HG03066 (cell line): Measurements from ENCODE around the gene GPR37L1.
A peak's percentile ranks its signal among the peaks of the same experiment; 100 is the strongest.

Experiments
- ATAC-seq: cut with Tn5 transposase; IDR thresholded peaks from one replicate; pipeline ENCODE4 v1.9.1; 2021; ENCODE audit warnings: low read depth; ENCODE audit not compliant: unreplicated experiment

The GPR37L1 gene

DNA sequence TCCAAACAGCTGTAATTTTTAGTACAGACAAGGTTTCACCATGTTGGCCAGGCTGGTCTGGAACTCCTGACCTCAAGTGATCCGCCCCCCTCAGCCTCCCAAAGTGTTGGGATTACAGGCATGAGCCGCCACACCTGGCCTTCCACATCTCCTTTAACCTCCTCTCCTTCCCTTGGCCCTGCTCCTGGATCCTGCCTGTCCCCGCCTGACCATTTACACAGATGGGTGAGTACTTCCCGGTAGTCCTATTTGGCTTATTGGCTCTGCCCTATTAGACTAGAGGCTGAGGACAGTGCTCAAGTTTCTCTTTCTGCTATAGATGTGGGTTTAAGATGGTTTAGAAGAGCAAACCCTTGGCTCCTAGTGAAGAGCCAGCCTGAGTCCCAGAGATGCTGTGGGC is 30.6 kb downstream of the GPR37L1 start:
- ATAC-seq: no peak

- ATAC-seq: no peak
Measured at GRCh38 chr1:202154148-202154765, 31.5 kb downstream of the GPR37L1 start.

DNA sequence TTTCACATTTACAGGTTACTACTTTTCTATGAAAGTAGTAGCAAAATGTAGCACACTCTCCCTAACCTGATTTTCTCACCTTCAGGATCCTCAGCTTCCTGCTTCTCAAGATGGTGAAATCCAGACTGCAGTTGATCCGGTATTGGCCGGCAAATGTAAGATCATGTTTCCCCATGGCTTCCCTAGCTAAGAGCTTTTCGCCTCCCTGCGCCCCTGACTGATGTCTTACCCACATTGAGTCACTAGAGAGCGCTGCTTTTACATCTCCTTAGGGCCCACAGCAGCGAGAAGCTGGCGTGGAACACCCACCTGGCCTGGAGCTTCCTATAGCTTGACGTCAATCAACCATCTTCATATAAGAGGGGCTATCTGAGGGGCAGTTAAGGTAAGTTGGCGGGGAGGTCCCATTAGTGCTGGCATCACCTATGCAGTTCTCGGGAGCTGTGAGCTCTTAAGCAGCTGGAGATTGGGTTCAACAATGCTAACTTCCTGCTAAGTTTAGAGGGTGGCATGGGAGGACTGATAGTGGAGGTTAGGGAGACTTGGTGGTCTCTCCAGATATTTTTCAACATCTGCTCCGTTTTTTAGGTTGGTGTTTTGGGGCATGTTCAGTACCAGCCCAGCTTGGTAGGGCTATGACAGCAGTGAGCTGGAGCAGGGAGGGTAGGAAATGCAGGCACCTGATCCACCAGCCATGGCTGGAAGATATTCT is 32.2 kb downstream of the GPR37L1 start:
- no peak for ATAC-seq

GRCh38 chr1:202155478-202156021 is 32.8 kb downstream of the GPR37L1 start:
- ATAC-seq: no peak

- ATAC-seq: no peak
Measured at GRCh38 chr1:202156590-202156989, 33.9 kb downstream of the GPR37L1 start.

GRCh38 chr1:202157945-202158344 is 35.2 kb downstream of the GPR37L1 start:
- no peak for ATAC-seq

DNA sequence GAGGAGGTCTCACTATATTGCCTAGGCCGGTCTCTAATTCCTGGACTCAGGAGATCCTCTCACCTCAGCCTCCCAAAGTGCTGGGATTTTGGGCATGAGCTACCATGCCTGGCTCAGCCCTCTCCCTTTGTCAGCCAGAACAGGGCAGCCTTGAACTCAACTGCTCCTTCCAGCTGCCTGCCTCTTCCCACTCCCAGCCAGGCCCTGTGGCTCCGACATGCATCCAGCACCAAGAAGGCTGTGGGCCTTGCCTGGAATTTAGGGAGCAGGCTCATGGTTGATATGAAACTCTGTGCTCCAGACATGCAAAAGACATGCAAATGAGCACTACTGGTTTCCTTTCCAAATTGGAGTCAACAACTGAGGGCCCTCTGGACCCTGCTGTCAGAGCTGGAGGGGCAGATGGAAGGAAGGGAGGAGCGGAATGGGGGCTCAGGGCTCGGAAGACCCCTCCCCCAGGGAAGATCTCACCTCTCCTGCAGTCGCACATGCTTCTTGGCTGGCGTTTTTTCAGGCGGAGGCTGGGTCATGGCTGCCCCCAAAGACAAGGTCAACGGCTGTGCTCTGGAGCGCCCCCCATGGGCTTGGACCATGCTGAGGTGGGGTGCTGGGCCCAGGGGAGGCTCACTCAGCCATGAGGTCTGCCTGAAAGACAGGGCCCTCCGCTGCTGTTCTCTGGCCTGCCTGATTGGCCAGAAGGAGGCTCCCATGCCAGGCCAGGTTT is 36.3 kb downstream of the GPR37L1 start:
- ATAC-seq: no peak

GRCh38 chr1:202159534-202160371 is 37.0 kb downstream of the GPR37L1 start:
- peak; percentile 18 for ATAC-seq

- ATAC-seq: peak; percentile 37
Measured at GRCh38 chr1:202160377-202160940, 37.7 kb downstream of the GPR37L1 start, which contains the start of gene PTPN7. PTPN7 (minus strand) TSS chr1:202160602; CDS start chr1:202159402, 1,200 bp downstream.

- no peak for ATAC-seq
Measured at GRCh38 chr1:202161151-202162046, 38.7 kb downstream of the GPR37L1 start.

DNA sequence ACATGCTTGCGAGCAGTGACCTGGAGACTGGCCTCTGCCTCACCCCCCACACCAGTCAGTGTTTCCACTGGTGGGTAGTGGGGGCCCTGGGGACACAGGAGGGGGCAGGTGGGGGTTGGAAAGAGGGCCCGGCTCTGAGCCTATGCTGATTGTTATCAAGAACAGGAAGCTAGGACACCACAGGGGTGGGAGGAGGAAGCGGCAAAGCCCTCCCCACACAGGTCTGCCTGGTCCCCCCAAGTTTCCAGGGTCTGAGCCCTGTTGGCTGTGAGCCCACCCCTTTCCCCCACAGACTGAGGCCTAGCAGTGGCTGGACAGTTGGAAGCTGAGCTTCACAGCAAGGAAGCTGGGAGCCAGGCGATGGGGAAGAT is 39.3 kb downstream of the GPR37L1 start:
- ATAC-seq: no peak

- ATAC-seq: no peak
Measured at GRCh38 chr1:202162418-202163280, 39.9 kb downstream of the GPR37L1 start.

- no peak for ATAC-seq
Measured at GRCh38 chr1:202163281-202164270, 40.9 kb downstream of the GPR37L1 start.

GRCh38 chr1:202164271-202165037 is 41.7 kb downstream of the GPR37L1 start:
- ATAC-seq: peak; percentile 50

DNA sequence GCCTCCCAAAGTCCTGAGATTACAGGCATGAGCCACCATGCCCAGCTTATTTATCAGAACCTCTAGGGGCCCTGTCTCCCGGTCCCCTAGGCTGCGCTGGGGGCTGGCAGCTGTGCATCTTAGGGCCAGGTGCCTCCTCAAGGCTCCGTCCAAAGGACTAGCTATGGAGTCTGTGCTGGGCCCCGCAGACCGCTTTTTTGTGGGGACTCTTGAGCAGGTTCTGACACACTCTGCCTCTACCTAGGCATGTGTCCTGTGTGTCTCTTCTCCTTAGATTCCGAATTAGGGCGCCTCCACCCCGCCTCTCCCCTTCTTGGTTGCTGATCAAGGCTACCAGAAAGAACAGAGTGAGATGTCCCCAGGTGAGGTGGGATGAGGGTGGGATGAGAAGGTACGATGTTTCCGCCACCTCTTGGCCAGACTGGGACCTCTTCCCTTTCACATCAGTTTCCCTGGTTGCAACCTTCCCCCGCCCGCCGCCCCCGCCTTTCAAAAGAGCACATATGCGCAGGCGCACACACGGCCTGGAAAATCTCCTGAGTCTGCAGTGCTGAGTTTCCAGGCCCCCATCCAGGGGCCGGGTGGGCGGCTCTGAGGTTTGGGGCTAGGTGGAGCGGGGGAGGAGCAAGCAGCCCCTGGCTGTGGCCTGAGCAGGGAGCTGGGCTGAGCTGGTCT is 42.7 kb downstream of the GPR37L1 start:
- no peak for ATAC-seq
